ENCODE results near the gene GGT6.

The GGT6 gene

DNA sequence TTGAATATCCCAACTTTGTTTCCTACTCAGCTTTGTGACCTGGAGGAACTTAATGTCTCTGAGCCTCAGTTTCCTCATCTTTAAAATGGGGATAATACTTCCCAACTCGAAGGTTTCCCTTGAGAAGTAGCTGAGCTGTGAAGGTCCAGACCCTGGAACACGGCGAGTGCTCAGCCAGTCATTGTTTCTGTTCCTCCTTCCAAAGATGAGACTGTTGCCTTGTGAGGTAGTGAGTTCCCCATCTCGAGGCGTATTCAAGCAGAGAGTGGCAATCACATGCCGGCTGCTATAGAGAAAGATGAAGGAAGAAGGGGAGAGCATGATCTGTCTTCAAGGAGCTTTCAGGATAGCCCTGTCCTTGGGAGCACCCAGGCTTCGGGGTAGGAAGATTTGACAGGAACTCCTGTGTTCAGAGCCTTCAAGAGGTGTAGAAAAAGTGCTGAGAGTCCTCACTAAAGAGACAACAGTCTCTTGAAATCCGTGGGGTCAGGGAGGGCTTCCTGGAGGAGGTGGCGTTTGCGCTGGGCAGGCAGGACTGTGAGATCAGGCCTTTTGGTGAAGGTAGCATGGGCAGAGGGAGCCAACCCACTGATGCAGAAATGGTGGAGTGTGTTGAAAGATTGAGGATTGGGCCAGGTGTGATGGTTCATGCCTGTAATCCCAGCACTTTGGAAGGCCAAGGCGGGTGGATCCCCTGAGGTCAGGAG is 34.5 kb downstream of the GGT6 start:
- Mint-ChIP-seq H3K27me3 (no peaks in the 10 kb centered on the region), H3K4me3 (no peak overlapping the region), H3K36me3 (ENCODE audit: low read depth) (no peaks in the 10 kb centered on the region), H3K27ac (no peak overlapping the region), H3K9me3 (no peaks in the 10 kb centered on the region), H3K4me1 (ENCODE audit: low read depth) (no peaks in the 10 kb centered on the region)
- no peak for DNase-seq

DNA sequence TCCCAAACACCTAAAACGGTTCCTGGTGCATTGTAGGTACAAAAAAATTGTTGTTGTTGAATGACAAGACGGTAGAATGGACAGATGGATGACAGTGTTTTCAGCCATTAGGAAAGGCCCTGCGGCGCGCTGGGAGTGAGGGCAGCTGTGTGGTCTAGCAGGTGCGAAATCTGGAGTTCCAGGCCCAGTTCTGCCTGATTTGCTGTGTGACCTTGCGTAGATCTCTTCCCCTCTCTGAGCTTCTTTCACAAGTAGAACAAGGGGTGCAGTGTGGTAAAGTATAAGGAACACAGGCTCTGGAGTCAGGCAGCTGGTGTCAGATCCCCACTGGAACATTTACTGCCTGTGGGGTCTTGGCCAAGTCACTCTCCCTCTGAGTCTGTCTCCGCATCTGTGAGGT is 36.4 kb downstream of the GGT6 start:
- H3K4me3 Mint-ChIP-seq = no peak overlapping the region
- DNase-seq = no peak
- no peaks in the 10 kb centered on the region for H3K4me1 Mint-ChIP-seq (ENCODE audit: low read depth)
- no peaks in the 10 kb centered on the region for H3K36me3 Mint-ChIP-seq (ENCODE audit: low read depth)
- H3K9me3 Mint-ChIP-seq = no peaks in the 10 kb centered on the region
- H3K27me3 Mint-ChIP-seq = no peaks in the 10 kb centered on the region
- H3K27ac Mint-ChIP-seq = no peak overlapping the region

DNA sequence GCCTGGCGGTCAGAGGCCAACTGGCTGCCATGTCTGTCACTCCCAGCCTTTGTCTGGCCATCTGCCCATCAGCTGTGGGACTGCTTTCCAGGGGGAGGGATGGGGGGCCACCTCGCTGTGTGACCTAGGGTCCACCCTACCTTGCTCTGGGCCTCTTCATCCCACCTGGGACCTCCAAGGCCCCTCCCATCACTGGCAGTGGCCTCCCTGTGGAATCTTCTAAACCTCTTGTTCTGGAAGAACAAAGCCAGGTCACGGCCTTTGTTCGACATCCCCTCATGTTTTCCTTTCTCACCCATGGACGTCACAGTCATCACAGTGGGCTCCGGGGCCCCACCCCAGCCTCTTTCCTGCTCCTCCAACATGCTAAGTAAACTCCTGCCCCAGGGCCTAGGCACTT is 37.7 kb downstream of the GGT6 start:
- DNase-seq = no peak
- Mint-ChIP-seq H3K4me3 (no peak overlapping the region), H3K36me3 (ENCODE audit: low read depth) (no peaks in the 10 kb centered on the region), H3K27ac (no peak overlapping the region), H3K9me3 (no peaks in the 10 kb centered on the region), H3K27me3 (no peaks in the 10 kb centered on the region), H3K4me1 (ENCODE audit: low read depth) (no peaks in the 10 kb centered on the region)

DNA sequence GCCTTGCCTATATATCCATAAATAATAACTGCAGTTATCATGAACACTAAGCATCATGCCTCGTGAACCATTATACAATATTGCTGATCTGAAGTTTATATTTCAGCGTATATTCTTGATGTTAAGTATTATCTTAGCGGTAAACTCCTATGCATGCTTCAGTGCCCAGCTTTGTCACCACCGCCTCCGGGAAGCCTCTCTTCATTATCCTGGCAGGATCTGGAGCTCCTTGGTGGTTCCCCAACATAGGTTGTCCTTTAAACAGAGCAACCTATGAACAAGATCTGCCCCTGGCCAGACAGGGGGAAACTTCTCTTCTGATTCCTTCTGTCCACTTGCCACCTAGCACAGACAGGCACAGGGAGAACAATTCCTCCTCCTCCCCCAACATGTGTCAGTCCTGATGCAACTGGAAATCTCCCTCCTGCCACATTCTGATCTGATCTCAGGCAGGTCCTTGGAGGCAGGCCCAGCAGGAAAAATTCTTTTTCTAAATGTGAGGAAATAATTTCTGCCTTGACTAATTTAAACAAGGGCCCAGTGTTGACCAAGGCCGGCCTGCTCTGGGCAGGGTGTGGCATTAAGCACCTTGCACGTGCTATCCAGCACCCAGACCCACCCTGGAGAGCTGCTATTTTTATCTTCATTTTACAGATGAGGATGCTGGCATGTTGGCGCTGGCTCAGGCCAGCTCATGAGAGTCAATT is 39.3 kb downstream of the GGT6 start:
- H3K4me1 Mint-ChIP-seq (ENCODE audit: low read depth) = no peaks in the 10 kb centered on the region
- no peak overlapping the region for H3K4me3 Mint-ChIP-seq
- DNase-seq = no peak
- H3K27ac Mint-ChIP-seq = no peak overlapping the region
- no peaks in the 10 kb centered on the region for H3K9me3 Mint-ChIP-seq
- H3K27me3 Mint-ChIP-seq = no peaks in the 10 kb centered on the region
- H3K36me3 Mint-ChIP-seq (ENCODE audit: low read depth) = no peaks in the 10 kb centered on the region

DNA sequence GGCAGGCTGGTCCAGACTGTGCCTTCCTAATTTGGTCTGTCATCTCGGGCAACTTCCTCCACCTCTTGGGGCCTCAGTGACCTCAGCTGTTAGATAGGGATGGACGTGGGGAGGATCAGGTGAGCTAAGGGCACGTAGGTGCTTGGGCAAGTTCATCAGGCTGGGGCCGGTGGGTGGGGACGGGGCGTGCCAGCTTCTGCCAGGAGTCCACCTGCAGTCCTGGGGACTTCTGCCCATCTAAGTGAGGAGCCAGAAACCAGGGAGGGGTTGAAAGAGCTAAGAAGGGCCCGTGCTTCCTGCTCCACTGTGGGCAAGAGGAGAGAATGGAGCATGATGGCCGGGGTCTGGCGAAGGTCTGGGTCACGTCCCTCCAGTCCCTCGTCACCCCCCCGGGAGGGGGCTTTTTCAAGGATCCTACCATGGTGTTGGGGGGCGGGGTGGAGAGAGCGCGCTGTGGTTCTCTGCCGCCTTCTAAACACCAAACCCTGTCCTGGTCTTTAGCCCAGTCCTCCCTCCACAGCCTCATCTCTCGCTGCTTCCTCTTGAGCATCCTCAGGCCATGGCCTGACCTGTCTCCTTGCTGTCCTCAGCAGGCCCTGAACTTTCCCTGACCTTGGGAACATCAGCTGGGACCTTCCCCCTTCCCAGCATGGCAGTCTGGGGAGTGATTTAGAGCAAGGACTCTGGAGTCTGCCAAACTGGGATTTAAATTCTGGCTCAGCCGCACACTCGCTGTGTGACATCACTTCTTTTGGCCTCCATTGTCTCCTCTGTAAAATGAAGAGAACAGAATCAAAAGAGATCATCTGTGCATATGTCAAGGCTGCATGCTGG is 40.1 kb downstream of the GGT6 start:
- Mint-ChIP-seq H3K4me3 (no peak overlapping the region), H3K9me3 (no peaks in the 10 kb centered on the region), H3K27ac (no peak overlapping the region), H3K27me3 (no peaks in the 10 kb centered on the region), H3K36me3 (ENCODE audit: low read depth) (no peaks in the 10 kb centered on the region), H3K4me1 (ENCODE audit: low read depth) (no peaks in the 10 kb centered on the region)
- no peak for DNase-seq

DNA sequence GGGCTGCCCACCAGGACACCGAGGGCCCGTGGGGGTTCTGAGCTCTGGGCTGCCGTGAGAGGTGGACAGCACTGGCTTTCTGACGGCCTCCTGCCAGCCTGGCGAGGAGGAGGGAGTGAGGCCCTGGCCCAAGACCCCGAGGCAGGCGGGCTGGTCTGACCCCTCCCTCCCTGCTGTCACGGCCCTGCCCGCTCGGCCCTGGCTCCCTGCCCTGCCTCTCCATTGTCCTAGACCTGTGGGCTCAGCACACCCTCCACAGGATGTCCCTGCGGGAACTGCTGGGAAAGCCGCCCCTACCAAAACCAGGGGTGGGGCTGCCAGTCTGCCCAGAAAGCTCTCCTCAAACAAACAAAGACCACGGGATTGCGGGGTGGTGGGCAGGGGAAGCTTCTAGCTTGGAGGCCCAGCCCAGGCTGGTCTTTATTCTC is 41.0 kb downstream of the GGT6 start:
- Mint-ChIP-seq H3K27ac (no peak overlapping the region), H3K4me3 (no peak overlapping the region)
- no peak for DNase-seq

DNA sequence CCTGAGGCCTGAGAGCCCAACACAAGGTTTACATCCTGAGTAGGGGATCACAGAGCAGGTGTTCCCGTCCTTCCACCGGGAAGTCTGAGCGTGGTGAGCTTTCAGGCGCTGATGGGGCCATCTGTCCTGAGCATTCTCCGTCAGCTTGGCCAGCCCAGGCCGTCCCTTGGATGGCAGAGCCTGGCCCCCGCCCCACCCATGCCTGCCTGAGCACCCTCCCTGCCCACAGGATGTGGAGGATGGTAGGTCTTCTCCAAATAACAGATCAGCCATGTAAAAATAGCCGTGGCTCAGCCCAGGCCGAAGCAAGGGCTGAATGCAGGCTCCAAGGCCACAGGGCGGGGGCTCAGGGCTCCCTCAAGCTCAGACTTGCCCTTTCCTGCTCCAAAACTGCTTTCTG is 41.5 kb downstream of the GGT6 start:
- no peaks in the 10 kb centered on the region for H3K27me3 Mint-ChIP-seq
- no peaks in the 10 kb centered on the region for H3K4me1 Mint-ChIP-seq (ENCODE audit: low read depth)
- H3K36me3 Mint-ChIP-seq (ENCODE audit: low read depth) = no peaks in the 10 kb centered on the region
- no peak for DNase-seq
- H3K27ac Mint-ChIP-seq = no peak overlapping the region
- H3K4me3 Mint-ChIP-seq = no peak overlapping the region
- H3K9me3 Mint-ChIP-seq = no peaks in the 10 kb centered on the region

More for the DNA sequence above, 41.0 kb downstream of the GGT6 start:
- Mint-ChIP-seq H3K4me1 (ENCODE audit: low read depth) (no peaks in the 10 kb centered on the region), H3K9me3 (no peaks in the 10 kb centered on the region), H3K27me3 (no peaks in the 10 kb centered on the region), H3K36me3 (ENCODE audit: low read depth) (no peaks in the 10 kb centered on the region)

DNA sequence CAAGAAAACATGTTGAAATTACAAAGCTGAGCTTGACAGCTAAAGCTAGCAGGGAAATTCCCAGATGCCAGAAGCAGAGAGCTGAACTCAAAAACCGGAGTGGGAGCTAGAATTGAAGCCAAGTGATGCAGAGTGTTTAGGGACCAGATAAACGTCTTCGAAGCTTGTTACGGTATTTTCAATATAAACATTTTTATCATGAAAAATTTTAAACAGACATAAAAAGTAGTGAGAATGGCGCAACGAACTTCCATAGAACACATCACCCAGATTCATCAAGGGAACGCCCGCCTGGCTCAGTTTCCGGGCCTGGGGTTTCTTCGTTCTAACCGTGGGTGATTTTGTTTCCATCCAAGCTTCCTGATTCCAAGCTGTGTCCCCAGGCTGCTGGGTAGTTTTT is 43.6 kb downstream of the GGT6 start:
- Mint-ChIP-seq H3K4me3 (no peak overlapping the region), H3K4me1 (ENCODE audit: low read depth) (no peaks in the 10 kb centered on the region), H3K27ac (no peak overlapping the region), H3K27me3 (no peaks in the 10 kb centered on the region), H3K36me3 (ENCODE audit: low read depth) (no peaks in the 10 kb centered on the region), H3K9me3 (no peaks in the 10 kb centered on the region)
- DNase-seq = no peak

DNA sequence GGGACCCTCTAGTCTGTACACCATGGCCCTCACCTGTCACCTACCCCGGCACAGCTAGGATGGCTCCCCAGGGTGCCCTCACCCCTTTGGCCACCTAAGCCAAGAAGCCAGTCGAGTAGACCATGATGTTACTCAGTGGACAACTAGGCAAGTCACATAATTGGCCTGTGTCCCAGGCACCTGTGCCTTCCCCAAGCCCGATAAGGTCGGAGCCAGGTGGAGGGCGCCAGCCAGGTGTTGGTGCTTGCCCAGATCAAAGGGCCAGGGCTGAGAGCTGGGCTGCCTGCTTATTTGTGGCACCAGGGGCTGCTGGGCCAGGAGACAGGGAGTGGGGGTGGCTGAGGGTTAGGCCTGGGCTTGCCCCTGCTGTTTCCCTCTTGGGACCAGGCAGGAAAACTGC is 44.9 kb downstream of the GGT6 start:
- H3K9me3 Mint-ChIP-seq = no peaks in the 10 kb centered on the region
- peaks cover 3% of the 10 kb centered on the region for H3K4me1 Mint-ChIP-seq (ENCODE audit: low read depth)
- no peak overlapping the region for H3K4me3 Mint-ChIP-seq
- no peak for DNase-seq
- H3K27me3 Mint-ChIP-seq = no peaks in the 10 kb centered on the region
- H3K36me3 Mint-ChIP-seq (ENCODE audit: low read depth) = no peaks in the 10 kb centered on the region
- H3K27ac Mint-ChIP-seq = no peak overlapping the region

DNA sequence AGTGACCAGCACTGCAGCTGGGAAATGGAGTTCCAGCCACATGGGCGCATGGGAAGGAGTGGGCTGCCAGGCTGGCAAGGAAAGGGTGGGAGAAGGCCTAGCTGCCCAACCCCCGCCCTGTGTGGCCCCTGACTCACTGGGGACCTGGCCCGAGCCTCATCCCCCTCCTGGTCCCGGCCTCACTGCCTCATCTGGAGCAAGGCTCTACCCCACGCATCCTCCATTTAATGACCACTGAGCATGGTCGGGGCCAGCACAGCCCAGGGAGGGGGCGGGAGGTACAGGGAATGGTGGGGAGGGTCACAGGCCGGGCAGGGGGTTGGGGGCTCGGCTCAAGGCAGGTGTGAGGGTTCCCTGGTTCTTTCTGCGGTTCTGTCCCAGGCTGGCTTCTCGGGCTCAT is 45.6 kb downstream of the GGT6 start:
- H3K4me1 Mint-ChIP-seq (ENCODE audit: low read depth) = peaks cover 5% of the 10 kb centered on the region
- no peaks in the 10 kb centered on the region for H3K36me3 Mint-ChIP-seq (ENCODE audit: low read depth)
- H3K27ac Mint-ChIP-seq = no peak overlapping the region
- H3K9me3 Mint-ChIP-seq = no peaks in the 10 kb centered on the region
- no peak for DNase-seq
- no peaks in the 10 kb centered on the region for H3K27me3 Mint-ChIP-seq
- no peak overlapping the region for H3K4me3 Mint-ChIP-seq

DNA sequence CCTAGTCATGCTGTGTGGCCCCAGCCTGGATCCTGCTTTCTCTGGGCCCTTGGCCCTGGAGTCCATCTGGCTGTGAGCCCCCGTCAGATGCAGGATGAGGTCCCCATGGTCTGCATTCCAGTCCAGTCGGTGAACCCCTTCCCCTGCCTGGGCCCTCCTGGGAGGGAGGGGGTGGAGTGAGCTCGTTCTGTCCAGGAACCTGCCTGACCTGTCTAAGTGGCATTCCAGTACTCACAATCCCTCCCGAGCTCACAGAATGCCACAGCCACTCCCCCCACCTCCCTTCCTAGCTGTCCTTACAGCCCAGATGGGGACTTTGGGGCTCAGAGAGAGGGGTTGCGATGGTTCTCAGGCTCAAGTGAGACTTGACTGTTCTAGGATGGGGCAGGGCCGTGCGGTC is 46.2 kb downstream of the GGT6 start:
- Mint-ChIP-seq H3K27me3 (no peaks in the 10 kb centered on the region), H3K4me1 (ENCODE audit: low read depth) (peaks cover 11% of the 10 kb centered on the region), H3K4me3 (no peak overlapping the region), H3K36me3 (ENCODE audit: low read depth) (no peaks in the 10 kb centered on the region), H3K27ac (no peak overlapping the region), H3K9me3 (no peaks in the 10 kb centered on the region)
- no peak for DNase-seq

DNA sequence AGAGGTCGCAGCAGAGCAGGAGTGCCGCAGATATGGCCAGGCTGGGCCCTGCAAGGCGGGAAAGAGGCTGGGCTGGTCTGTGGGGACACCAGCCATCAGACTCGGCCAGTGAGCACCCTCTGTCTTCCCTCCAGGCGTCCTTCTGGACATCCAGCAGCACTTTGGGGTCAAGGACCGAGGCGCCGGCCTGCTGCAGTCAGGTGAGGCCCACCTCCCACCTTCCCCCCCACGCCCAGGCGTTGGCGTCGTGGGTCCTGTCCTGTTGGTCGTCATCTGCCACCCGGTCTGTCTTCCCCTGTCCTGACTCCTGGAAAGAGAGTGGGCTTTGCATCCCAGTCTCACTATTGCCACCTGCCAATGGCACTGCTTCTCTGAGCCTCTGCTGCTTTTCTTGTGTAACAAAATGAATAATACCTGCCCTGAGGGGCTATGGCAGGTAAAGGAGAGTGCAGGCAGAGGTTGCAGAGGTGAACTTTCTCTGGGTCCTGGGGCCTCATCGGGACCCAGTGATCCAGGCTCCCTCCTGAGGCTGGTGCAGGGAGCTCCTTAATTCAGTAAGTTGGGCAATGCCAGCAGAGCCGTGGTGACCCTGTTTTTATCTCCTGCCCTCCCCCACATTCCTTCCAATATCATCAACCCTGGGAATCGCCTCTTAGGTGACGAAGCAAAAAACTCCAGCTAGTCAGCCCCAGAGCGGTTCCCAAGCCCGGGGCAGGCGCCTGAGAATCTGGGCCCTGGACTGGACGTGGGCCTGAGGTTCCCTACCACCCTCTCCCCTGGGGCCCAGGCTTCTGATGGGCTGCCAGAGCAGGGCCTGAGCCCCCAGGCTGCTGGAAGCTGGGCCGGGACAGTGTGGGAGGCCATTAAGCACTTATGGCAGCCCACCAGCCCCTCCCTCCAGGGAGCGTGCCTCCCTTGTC is 47.0 kb downstream of the GGT6 start:
- Mint-ChIP-seq H3K9me3 (no peaks in the 10 kb centered on the region), H3K4me3 (no peak overlapping the region), H3K27ac (no peak overlapping the region), H3K4me1 (ENCODE audit: low read depth) (peaks cover 18% of the 10 kb centered on the region), H3K27me3 (no peaks in the 10 kb centered on the region), H3K36me3 (ENCODE audit: low read depth) (no peaks in the 10 kb centered on the region)
- no peak for DNase-seq

DNA sequence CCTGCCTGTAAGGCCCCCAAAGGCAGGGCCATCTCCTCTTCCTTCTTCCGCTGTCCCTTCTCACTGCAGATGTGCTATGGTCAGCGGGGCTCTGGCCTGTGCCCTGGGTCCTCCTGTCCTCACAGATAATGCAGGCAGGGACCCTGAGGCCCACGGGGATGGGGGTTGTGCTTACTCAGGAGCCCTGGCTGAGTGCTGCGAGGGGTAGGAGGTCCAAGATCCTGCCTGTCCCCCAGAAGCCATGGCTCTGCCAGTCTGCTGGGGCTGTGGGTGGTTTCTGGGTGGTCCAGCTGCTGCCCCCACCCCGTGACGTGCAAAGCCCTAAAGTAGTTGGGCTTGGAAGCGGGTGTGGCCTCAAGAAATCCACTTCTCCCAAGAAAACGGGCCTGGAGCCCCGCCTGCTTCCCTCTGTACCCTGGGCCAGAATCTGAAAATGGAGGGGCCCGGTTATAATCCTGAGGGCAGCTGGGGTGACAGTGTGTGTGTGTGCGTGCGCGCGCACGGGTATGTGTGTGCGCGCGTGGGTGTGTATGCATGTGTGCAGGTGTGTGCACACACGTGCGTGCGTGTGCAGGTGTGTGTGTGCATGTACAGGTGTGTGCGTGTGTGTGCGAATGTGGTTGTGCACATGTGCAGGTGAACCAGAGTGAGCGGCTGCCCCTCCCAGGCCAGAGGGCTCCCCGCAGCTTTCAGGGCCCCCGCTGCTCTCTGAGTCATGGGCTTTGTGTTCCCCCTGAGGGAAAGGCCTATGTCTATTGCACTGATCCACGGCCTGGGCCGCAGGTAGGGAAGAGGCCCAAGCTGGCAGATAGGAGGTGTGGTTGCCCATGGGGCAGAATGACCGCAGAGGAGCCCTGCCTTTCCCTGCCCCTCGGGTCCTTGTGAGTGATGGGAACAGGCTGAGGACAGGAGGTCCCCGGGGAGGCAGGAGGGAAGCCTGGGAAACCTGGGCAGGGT is 47.9 kb downstream of the GGT6 start:
- no peaks in the 10 kb centered on the region for H3K9me3 Mint-ChIP-seq
- H3K36me3 Mint-ChIP-seq (ENCODE audit: low read depth) = no peaks in the 10 kb centered on the region
- no peaks in the 10 kb centered on the region for H3K27me3 Mint-ChIP-seq
- H3K4me1 Mint-ChIP-seq (ENCODE audit: low read depth) = peaks cover 20% of the 10 kb centered on the region
- no peak for DNase-seq
- H3K27ac Mint-ChIP-seq = no peak overlapping the region
- no peak overlapping the region for H3K4me3 Mint-ChIP-seq

Data from activated T-cell treated with anti-CD3 and anti-CD28 coated beads, Interleukin-2, amount 50 U/mL, for 24 hours (primary cell).